Activated T-cell treated with anti-CD3 and anti-CD28 coated beads, Interleukin-2, amount 50 U/mL, for 4 hours (primary cell): ENCODE measurements around the gene FAF2. TPM values are rescaled to one million over a fixed set of nuclear protein-coding genes. Genes with fewer than 3 reads are reported as not detected.

Source experiments
- ATAC-seq, 2 donors: fragments of 200-7000 bp; cut with Tn5 transposase; one replicate each; pipeline ENCODE4 v1.10.0; 2021
- DNase-seq: peaks from one replicate; pipeline ENCODE4 v3.0.0-alpha.2; 2020
- H3K27me3 Mint-ChIP-seq: one replicate; pipeline ENCODE4 v1.8.0; 2021; ENCODE audit warnings: low read depth, mixed read lengths
- H3K36me3 Mint-ChIP-seq: one replicate; pipeline ENCODE4 v1.8.0; 2022; ENCODE audit warnings: mixed read lengths; ENCODE audit not compliant: insufficient read depth
- H3K4me1 Mint-ChIP-seq: one replicate; pipeline ENCODE4 v1.8.0; 2021; ENCODE audit warnings: low read depth, mixed read lengths
- H3K4me3 Mint-ChIP-seq: one replicate; pipeline ENCODE4 v1.8.0; 2021; ENCODE audit warnings: mild to moderate bottlenecking, moderate library complexity, mixed read lengths
- H3K9me3 Mint-ChIP-seq: one replicate; pipeline ENCODE4 v1.8.0; 2021; ENCODE audit warnings: mixed read lengths
- total RNA-seq, 3 donors: library from RNA; stranded (reverse); gene quantifications; one replicate each; pipeline ENCODE4 v1.2.1, GENCODE V29; 2021

FAF2 gene
- total RNA-seq, 3 donors from 2014 or later = 43.0 to 50.1 (median 43.2) TPM

DNA sequence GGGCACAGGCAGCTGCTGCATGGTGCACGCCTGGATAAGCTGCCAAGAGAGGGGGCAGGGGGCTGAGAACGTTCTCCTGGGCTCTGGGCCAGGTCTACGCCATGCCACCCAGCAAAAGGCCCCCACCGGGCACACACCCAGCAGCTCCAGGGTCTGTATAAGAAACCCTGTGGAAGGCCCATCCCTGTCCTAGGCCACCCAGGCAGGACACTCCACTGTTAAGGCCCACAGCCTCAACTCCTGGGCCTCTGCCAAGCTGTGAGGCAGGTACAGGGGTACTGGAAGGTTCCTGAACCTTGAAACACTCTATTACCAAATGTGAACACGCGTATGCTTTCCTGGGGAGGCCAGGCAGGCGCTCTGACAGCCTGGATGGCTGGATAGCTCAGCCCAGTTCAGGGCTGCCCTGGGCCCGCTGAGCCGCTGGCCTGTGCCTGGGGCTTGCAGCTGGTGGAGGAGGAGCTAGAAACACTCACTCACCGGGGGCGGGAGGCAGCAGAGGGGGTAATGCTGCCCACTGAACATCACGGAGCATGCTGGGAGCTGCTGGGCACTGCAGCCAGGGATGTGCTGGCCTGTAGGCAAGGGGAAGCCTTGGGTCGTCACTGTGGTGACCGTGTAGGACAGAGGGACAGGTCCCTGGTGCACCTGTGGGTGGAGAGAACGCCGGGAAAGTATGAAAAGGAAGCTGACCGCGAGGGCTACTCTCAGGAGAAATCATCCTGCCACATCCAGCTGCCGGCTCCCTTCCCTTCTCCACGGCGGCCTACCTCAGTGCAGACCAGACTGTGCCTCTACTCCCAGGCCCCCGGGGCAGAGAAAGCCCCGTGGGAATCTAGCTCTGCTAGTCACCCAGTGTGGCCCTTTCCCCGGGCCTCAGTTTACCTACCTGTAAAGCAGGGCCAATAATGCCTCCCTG, 83.1 kb downstream of the FAF2 start:
- peaks cover 7% of the 10 kb centered on the region for H3K36me3 Mint-ChIP-seq
- no peaks in the 10 kb centered on the region for H3K27me3 Mint-ChIP-seq
- peak overlapping the region; percentile 72 for H3K4me3 Mint-ChIP-seq
- ATAC-seq (peak; percentile 31 to 32), DNase-seq (no peak)
- no peaks in the 10 kb centered on the region for H3K9me3 Mint-ChIP-seq
- peaks cover 46% of the 10 kb centered on the region for H3K4me1 Mint-ChIP-seq

DNA sequence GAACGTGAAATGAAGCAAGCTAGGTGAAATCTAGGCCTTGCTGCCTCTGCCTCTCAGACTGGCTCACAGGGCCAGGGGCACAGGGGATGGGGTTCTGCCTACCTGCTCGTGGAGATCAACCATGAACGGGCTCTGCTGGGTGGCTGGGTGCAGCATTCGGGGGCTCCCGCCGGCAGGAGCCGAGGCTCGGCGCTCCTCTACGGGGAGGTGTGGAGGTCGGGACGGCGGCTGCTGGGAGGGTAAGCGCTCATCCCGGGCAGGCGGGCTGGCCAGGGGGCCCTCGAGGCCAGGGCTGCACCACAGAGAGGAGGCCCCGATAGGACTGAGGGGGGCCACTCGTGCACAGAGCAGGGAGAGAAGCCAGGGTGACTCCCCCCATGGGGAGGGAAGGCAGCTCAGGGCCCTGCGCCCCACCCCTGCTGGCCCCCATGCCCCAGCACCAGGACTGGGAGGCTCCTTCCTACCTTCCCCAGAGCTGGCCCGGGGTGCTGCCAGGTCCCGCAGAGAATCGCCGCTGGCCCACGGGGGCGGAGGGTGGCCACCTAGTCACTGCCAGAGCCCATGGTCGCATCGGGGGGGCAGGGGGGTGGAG, 83.8 kb downstream of the FAF2 start:
- H3K36me3 Mint-ChIP-seq = peaks cover 7% of the 10 kb centered on the region
- peaks cover 46% of the 10 kb centered on the region for H3K4me1 Mint-ChIP-seq
- no peak overlapping the region for H3K4me3 Mint-ChIP-seq
- H3K27me3 Mint-ChIP-seq = no peaks in the 10 kb centered on the region
- H3K9me3 Mint-ChIP-seq = no peaks in the 10 kb centered on the region
- ATAC-seq = no peak
- DNase-seq = no peak

DNA sequence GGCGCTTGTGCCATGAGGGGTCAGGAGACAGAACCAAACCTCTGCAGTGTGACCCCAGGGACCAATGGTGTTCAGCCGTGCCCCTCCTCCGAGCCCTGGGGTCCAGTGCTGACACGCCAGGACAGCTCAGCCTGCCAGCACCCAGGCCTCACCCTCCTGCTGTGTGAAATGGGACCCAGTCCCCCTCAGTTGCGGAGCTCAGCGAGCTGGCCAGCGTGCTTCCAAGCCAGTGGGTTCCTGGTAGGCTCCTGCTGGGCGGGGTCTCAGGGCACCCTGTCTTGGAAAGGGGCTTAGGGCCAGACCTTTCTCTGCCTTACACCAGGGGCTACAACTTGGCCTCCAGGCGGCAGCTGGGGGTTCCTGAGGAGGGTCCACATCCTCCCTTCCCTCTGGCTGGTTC, 84.6 kb downstream of the FAF2 start:
- H3K4me3 Mint-ChIP-seq = peak overlapping the region; percentile 97
- no peak for DNase-seq
- no peaks in the 10 kb centered on the region for H3K27me3 Mint-ChIP-seq
- no peaks in the 10 kb centered on the region for H3K9me3 Mint-ChIP-seq
- no peak for ATAC-seq
- H3K4me1 Mint-ChIP-seq = peaks cover 46% of the 10 kb centered on the region
- peaks cover 7% of the 10 kb centered on the region for H3K36me3 Mint-ChIP-seq

DNA sequence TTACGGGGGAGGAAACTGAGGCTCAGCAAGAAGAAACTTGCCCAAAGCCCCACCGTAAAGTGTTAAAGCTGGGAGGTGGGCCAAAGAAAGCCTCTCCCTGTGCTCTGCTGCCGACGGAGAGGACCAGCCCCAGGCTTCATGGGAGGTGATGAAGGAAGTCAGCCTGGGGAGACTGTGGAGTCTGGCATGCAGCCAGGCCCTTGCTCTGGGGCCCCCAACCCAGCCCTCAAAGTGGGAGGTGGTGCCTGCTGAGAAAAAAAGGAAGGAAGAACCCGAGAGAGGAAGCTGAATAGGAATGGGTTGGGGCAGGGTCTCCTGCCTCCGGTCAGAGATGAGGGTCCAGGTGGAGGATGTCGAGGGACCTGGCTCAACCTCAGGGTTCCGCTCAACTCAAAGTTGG, 85.2 kb downstream of the FAF2 start:
- Mint-ChIP-seq H3K36me3 (peaks cover 7% of the 10 kb centered on the region), H3K27me3 (no peaks in the 10 kb centered on the region), H3K4me3 (peak overlapping the region; percentile 97), H3K9me3 (no peaks in the 10 kb centered on the region), H3K4me1 (peaks cover 52% of the 10 kb centered on the region)
- no peak for ATAC-seq
- no peak for DNase-seq

DNA sequence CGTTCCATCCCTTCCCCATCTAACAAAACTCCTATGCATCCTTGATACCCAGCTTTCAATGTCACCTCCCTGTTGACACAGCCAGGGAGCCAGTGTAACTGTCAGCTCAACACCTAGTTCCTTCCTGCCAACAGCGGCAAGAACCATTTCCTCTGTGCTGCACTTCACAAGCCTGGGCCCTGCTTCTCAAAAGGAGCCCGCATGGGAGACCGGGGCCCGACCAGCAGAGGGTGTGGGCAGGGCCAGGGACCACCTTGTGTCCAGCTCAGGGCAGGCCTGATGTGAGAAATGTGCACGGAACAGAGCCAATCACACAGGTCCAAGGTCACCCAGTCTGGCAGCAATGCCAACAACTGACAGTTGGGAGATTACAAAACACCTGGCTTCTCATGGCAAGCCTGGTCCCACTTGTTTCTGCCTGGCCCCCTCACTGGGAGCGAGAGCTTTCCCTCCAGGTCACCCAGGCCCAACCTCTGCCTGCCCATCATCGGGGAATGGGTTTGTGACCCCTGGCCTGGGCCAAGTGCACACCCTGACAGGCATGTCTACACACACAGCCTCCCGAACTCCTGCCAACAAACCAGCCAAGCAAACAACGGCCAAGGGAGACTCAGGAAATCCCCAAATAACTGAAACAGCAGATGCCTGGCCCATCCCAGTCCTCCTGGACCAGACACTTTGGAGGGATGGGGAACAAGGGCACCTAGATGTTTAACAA, 85.9 kb downstream of the FAF2 start:
- Mint-ChIP-seq H3K36me3 (peaks cover 7% of the 10 kb centered on the region), H3K9me3 (no peaks in the 10 kb centered on the region), H3K27me3 (no peaks in the 10 kb centered on the region), H3K4me1 (peaks cover 55% of the 10 kb centered on the region), H3K4me3 (peak overlapping the region; percentile 97)
- DNase-seq (peak; percentile 31), ATAC-seq (no peak)

DNA sequence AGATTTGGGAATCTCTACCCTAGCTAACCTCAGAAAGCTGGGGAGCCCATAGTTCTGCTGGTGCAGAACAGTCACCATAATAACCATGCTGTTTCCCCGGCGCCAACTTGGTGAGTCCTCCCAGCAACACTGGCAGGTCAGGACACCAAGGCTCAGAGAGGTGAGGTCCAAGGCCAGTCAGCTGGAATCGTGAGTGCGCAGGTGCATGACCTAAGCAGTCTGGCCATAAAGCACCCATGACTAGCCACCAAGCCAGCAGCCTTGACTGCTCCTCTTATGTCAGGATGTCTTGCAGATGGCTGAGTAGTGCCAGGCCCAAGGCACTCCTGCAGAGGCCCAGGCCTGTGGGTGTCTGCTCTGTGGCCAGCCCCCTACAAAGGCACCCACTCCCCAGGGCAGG, 86.5 kb downstream of the FAF2 start:
- ATAC-seq = no peak
- Mint-ChIP-seq H3K4me1 (peaks cover 55% of the 10 kb centered on the region), H3K36me3 (peaks cover 6% of the 10 kb centered on the region), H3K27me3 (no peaks in the 10 kb centered on the region), H3K9me3 (no peaks in the 10 kb centered on the region), H3K4me3 (peak overlapping the region; percentile 97)
- no peak for DNase-seq

DNA sequence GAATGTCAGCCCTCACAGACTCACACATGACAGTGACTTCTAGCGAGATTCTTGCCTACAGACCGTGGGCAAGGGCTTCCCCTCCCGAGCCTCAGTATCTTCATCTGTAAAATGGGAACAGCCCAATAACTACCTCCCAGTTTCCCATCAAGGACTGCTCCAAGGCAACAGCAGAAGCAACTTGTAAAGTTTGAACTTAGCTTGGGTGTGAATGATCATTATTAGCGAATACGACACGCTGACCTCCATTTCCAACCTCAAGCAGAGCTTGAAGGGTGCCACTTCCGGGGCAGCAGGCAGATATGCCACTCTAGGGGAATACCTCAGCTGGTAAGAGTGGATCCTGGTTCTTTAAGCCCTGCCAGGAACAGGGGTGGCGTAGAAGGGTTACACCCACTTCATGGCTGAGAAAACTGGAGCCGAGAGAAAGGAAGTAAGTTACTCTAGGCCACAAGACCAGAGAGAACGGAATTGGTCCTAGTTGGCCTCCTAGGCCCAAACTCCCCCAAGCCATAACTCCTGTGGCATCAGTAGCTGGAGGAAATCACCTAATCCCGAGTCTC, 87.0 kb downstream of the FAF2 start:
- peaks cover 58% of the 10 kb centered on the region for H3K4me1 Mint-ChIP-seq
- DNase-seq = no peak
- no peaks in the 10 kb centered on the region for H3K9me3 Mint-ChIP-seq
- peaks cover 4% of the 10 kb centered on the region for H3K36me3 Mint-ChIP-seq
- no peak for ATAC-seq
- no peaks in the 10 kb centered on the region for H3K27me3 Mint-ChIP-seq
- peak overlapping the region; percentile 97 for H3K4me3 Mint-ChIP-seq

DNA sequence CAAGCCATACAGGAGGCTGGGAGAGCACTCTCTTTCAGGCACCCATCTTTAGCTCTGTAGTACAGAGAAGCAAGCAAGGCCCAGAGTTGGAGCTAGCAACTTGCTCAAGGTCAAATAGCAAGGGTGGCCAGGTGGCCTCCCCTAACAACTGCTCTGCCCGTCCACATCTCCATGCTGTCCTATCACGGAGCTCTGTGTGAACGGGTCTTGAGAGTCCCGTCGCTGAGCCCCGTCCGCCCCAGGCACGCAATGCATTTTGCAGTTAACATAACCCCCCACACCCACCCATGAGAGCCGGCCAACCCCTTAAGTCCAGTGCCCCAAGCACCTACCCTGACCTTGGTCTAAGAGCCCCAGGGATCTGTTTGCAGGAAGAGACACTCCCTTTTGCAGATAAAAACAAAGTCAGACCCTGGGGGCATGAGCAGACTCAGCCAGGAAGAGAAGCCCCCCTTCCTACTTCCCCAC, 87.5 kb downstream of the FAF2 start:
- H3K27me3 Mint-ChIP-seq = no peaks in the 10 kb centered on the region
- DNase-seq (no peak), ATAC-seq (no peak)
- peak overlapping the region; percentile 97 for H3K4me3 Mint-ChIP-seq
- H3K9me3 Mint-ChIP-seq = no peaks in the 10 kb centered on the region
- H3K36me3 Mint-ChIP-seq = peaks cover 4% of the 10 kb centered on the region
- peaks cover 63% of the 10 kb centered on the region for H3K4me1 Mint-ChIP-seq

DNA sequence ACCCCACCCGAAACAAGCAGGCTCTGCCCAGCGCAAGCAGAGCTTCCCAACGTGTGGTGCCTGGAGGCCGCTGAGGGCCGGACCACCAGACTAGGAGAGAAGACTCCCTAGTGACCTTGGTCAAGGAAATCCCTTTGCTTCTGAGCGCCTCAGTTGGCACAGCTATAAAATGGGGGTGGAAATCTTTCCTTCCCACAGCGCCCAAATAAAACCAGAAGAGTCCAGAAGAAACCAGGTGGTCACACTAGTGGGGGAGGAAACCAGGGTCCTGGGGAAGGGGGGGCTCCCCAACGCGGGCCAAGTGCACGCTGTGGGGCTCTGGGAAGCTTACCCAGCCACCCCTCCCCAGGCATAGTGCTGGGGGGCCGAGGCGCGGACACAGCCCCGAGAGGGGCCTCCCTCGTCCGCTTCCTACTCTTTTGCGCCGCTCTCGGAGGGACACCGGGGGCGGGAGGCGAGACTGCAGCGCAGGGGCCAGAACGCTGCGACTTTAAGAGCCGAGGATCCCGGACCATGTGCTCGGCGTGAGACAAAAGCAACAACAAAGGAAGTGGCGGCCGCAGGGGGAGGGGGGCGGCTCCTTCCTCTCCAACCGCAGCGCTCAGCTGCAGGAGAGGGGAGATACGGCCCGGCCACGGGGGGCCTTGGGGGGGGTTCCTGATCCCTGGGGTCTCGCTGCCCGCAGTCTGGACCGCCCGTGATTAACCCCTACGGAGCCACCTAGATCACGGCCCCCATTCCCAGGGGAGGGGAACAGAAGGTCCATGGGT, 88.1 kb downstream of the FAF2 start:
- Mint-ChIP-seq H3K36me3 (peaks cover under 1% of the 10 kb centered on the region), H3K4me3 (peak overlapping the region; percentile 97), H3K27me3 (no peaks in the 10 kb centered on the region), H3K9me3 (no peaks in the 10 kb centered on the region), H3K4me1 (peaks cover 64% of the 10 kb centered on the region)
- ATAC-seq = peak; percentile 29 to 30
- DNase-seq = peak; percentile 74

DNA sequence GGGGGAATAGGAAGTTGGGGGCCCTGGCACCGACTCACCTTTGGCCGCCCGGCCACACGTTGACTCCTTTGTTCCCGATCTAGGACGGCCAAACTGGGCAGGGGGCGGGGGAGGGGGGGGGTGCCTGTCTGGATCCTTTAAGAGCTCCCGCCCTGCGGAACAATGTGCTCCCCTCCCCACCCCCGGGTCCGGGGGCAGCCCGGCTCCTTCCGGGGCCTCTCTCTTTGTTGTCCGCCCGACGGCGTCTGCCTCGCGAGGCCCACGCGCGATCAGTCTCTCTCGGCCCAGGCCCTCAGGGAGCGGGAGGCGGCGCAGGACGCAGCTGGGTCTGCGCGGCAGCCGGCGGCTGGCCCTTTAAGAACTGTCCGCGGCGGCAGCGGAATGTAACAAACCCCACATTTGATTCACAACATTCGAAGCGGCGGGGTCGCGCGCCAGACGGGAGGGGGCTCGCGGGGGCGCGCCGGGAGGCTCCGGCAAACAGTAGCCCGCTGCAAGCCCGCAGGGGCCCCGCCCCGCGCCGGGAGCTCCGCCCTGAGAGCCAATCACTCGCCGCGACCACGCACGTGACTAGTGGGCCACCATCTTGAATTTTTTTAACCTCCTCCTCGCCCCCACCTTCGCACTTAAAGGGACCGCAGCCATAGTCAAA, 88.8 kb downstream of the FAF2 start, which contains the start of gene RNF44:
RNF44 (minus strand) TSS at position 501 of the 652 bp plus-strand sequence. CDS start 4,930 bp downstream, outside the sequence.
- Mint-ChIP-seq H3K4me3 (peak within 1 kb of the TSS; percentile 97), H3K27me3 (no peaks in the 10 kb centered on the region), H3K36me3 (no peaks in the 10 kb centered on the region), H3K4me1 (peaks cover 65% of the 10 kb centered on the region), H3K9me3 (no peaks in the 10 kb centered on the region)
- ATAC-seq (peak; percentile 68 to 70), DNase-seq (peak; percentile 98)

DNA sequence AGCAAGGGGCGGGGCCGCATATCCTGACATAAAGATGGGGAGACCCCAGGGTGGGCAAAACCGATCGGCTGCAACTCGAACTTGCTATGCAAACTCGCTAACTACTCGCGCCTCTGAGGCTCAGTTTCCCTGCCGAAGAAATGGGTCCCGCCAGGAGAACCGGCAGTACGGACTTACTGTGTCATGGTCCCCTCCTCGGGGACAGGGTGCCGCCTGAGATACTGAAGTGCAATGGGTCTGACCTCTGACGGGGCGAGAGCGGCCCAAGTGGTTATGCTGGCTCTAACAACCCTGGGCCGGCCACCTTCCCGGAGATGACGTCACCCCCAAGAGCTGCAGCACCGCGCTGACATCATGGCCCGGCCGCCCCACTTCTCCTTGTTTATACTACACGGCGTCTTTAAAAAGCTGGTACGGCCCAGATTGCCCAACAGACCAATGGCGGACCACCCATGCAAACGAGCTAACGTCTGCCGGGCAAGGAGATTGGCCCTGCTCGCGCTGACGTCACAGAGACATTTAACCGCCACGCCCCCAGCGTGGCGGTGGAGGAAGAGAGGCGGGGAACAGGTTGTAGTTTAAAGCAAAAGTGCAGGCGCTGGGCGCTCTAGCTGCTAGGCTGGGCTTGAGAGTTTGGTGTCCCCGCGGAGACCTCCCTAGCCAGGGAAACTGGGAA, 89.5 kb downstream of the FAF2 start:
- no peaks in the 10 kb centered on the region for H3K36me3 Mint-ChIP-seq
- ATAC-seq = peak; percentile 77 to 80
- H3K4me1 Mint-ChIP-seq = peaks cover 71% of the 10 kb centered on the region

DNA sequence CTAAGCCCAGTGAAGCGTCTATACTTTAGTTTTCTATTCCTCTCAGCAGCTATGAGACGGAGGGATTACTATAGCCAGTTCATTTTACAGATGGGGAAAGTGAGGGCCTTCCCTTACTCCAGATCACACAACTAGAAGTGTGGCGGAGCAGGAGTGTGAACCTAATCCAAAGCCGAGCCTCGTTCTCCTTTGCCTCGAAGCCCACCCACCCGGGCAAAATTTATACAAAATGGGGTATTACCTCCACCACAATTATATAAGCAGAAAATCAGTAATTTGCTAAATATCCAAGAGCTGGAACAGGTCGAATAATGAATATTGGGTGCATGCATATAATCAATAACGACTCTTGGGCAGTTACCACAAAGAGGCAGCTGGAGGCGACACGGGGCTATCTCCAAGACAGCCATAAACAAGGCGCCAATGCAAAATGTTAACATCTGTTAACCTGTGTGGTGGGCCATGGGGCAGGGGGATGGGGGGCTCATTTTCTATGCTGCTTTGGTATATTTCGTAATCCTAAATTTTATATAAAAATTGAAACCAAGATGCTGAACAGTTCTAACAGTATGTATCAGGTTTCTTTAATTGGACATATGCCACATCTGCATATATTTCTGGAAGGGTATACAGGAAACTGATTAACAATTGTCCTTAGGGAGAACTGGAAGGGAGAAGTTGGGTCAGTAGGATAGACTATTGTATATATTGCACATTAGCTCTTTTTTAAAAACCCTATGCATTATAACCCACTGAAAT, 90.2 kb downstream of the FAF2 start:
- H3K4me1 Mint-ChIP-seq = peaks cover 64% of the 10 kb centered on the region
- no peaks in the 10 kb centered on the region for H3K27me3 Mint-ChIP-seq
- H3K4me3 Mint-ChIP-seq = peak overlapping the region; percentile 97
- no peaks in the 10 kb centered on the region for H3K36me3 Mint-ChIP-seq
- no peak for ATAC-seq
- DNase-seq = no peak
- H3K9me3 Mint-ChIP-seq = no peaks in the 10 kb centered on the region

More for the DNA sequence above, 89.5 kb downstream of the FAF2 start:
- peak; percentile 95 for DNase-seq
- no peaks in the 10 kb centered on the region for H3K9me3 Mint-ChIP-seq
- peak overlapping the region; percentile 97 for H3K4me3 Mint-ChIP-seq
- no peaks in the 10 kb centered on the region for H3K27me3 Mint-ChIP-seq
